H1 (cell line): ENCODE data around the gene AVP. TPM values are rescaled to one million over a fixed set of nuclear protein-coding genes. Genes with fewer than 3 reads are reported as not detected.

ENCODE experiments used
- CTCF ChIA-PET: fragments of 300-600 bp; sonication (Branson Sonifier 250); formaldehyde crosslinking; loops from one replicate; lab custom pipeline; 2021; ENCODE audit not compliant: partially characterized antibody; lab: Charles Lee
- POLR2A ChIA-PET: fragments of 300-600 bp; sonication (Branson Sonifier 250); formaldehyde crosslinking; loops from one replicate; lab custom pipeline; 2021; ENCODE audit warnings: inconsistent platforms; ENCODE audit not compliant: partially characterized antibody; lab: Charles Lee
- DNase-seq, 2 experiments: peaks; one replicate each; pipeline versions ENCODE4 v3.0.0 to v3.0.0-alpha.2; 2010 to 2022; ENCODE audit warnings: low spot score in 2 of 2, low read depth in 1 of 2, mixed read lengths in 1 of 2
- FAIRE-seq: peaks from 2 replicates; lab custom pipeline; 2011; peaks lifted over from hg19 to GRCh38; lab: Jason Lieb, UNC
- H2AFZ ChIP-seq: 2 replicates; pipeline ENCODE4 v1.8.1; 2012; ENCODE audit warnings: low read length, inconsistent platforms
- H2AK5ac ChIP-seq: 2 replicates; pipeline ENCODE4 v1.6.1; 2013; ENCODE audit warnings: low read depth, low read length
- H2BK120ac ChIP-seq: replicated peaks from 2 replicates; pipeline ENCODE3; 2013; ENCODE audit warnings: low read depth, low read length, inconsistent platforms
- H2BK12ac ChIP-seq: 2 replicates; pipeline ENCODE4 v1.6.1; 2013; ENCODE audit warnings: low read depth, low read length
- H2BK15ac ChIP-seq: 2 replicates; pipeline ENCODE4 v1.6.1; 2013; ENCODE audit warnings: low read length
- H2BK20ac ChIP-seq: 2 replicates; pipeline ENCODE4 v1.6.1; 2013; ENCODE audit warnings: low read length
- H2BK5ac ChIP-seq: 2 replicates; pipeline ENCODE4 v1.6.1; 2013; ENCODE audit warnings: low read depth, low read length
- H3K14ac ChIP-seq: 2 replicates; pipeline ENCODE4 v1.6.1; 2013; ENCODE audit warnings: inconsistent platforms; ENCODE audit not compliant: insufficient read length
- H3K18ac ChIP-seq: 2 replicates; pipeline ENCODE4 v1.6.1; 2013; ENCODE audit warnings: low read length; ENCODE audit errors: extremely low read depth
- H3K23ac ChIP-seq: 2 replicates; pipeline ENCODE4 v1.6.1; 2013; ENCODE audit warnings: inconsistent platforms; ENCODE audit not compliant: insufficient read length
- H3K23me2 ChIP-seq: 2 replicates; pipeline ENCODE4 v1.6.1; 2013; ENCODE audit warnings: low read depth, low read length
- H3K27ac ChIP-seq: 2 replicates; pipeline ENCODE4 v1.6.1; 2011; ENCODE audit warnings: low read depth, low read length, inconsistent platforms
- H3K27me3 ChIP-seq, 4 experiments: replicated peaks in 1 of 4; 1 replicate in 1 of 4; 2 replicates in 3 of 4; pipeline versions ENCODE4 v1.6.1 to v1.8.1; 2011 to 2013; ENCODE audit warnings: low read length in 3 of 4, mild to moderate bottlenecking in 3 of 4, inconsistent platforms in 2 of 4, mixed read lengths in 2 of 4, moderate library complexity in 1 of 4; ENCODE audit not compliant: control insufficient read depth in 3 of 4, insufficient read depth in 3 of 4; ENCODE audit errors: extremely low read depth in 1 of 4
- H3K36me3 ChIP-seq, 4 experiments: 2 replicates each; pipeline versions ENCODE4 v1.6.1 to v1.8.1; 2011 to 2013; ENCODE audit warnings: mild to moderate bottlenecking in 4 of 4, low read length in 3 of 4, moderate library complexity in 2 of 4, control low read depth in 1 of 4, inconsistent platforms in 1 of 4; ENCODE audit not compliant: insufficient read depth in 4 of 4, control insufficient read depth in 2 of 4
- H3K4ac ChIP-seq: replicated peaks from 2 replicates; pipeline ENCODE3; 2013; ENCODE audit warnings: low read length, low read depth, mixed read lengths, inconsistent platforms; ENCODE audit not compliant: insufficient read length
- H3K4me1 ChIP-seq, 4 experiments: replicated peaks in 1 of 4; 1 replicate in 1 of 4; 2 replicates in 3 of 4; pipeline versions ENCODE4 v1.6.1 to v1.8.1; 2011 to 2013; ENCODE audit warnings: low read length in 3 of 4, inconsistent platforms in 2 of 4, mixed read lengths in 1 of 4; ENCODE audit not compliant: insufficient read depth in 4 of 4, control insufficient read depth in 3 of 4
- H3K4me2 ChIP-seq, 2 experiments: 2 replicates each; pipeline versions ENCODE4 v1.6.1 to v1.8.1; 2011 to 2013; ENCODE audit warnings: low read depth in 2 of 2, low read length in 2 of 2, control low read depth in 1 of 2, inconsistent platforms in 1 of 2, mild to moderate bottlenecking in 1 of 2; ENCODE audit not compliant: insufficient read depth in 1 of 2
- H3K4me3 ChIP-seq, 4 experiments: fragments of 200-600, 300-600 bp in 1 of 4; sonication (generic), shearing (Covaris generic), sonication (Bioruptor Twin) in 1 of 4; 2 replicates each; pipeline versions ENCODE4 v1.5.1 to v1.8.1; 2011 to 2016; ENCODE audit warnings: low read length in 4 of 4, low read depth in 3 of 4, control low read depth in 2 of 4, inconsistent platforms in 2 of 4, mild to moderate bottlenecking in 2 of 4, mixed read lengths in 1 of 4, moderate library complexity in 1 of 4; ENCODE audit not compliant: insufficient read depth in 2 of 4; ENCODE audit errors: extremely low read depth in 1 of 4
- H3K56ac ChIP-seq: replicated peaks from 2 replicates; pipeline ENCODE3; 2013; ENCODE audit warnings: low read depth, mild to moderate bottlenecking, mixed read lengths, low read length, inconsistent platforms; ENCODE audit not compliant: insufficient read length
- H3K79me1 ChIP-seq: 2 replicates; pipeline ENCODE4 v1.6.1; 2013; ENCODE audit warnings: low read depth, low read length, control low read depth
- H3K79me2 ChIP-seq, 2 experiments: 2 replicates each; pipeline versions ENCODE4 v1.6.1 to v1.8.1; 2012 to 2013; ENCODE audit warnings: low read length in 2 of 2, mild to moderate bottlenecking in 2 of 2, inconsistent platforms in 1 of 2; ENCODE audit not compliant: insufficient read depth in 2 of 2, control insufficient read depth in 1 of 2
- H3K9ac ChIP-seq, 4 experiments: replicated peaks in 1 of 4; 1 replicate in 1 of 4; 2 replicates in 3 of 4; pipeline versions ENCODE4 v1.6.1 to v1.8.1; 2011 to 2013; ENCODE audit warnings: low read depth in 3 of 4, low read length in 3 of 4, control low read depth in 2 of 4, mild to moderate bottlenecking in 2 of 4, moderate library complexity in 2 of 4, inconsistent platforms in 1 of 4; ENCODE audit errors: extremely low read depth in 1 of 4
- H3K9me3 ChIP-seq, 2 experiments: 2 replicates each; pipeline versions ENCODE4 v1.6.1 to v1.8.1; 2012 to 2013; ENCODE audit warnings: mild to moderate bottlenecking in 2 of 2, moderate library complexity in 2 of 2, control low read depth in 1 of 2, inconsistent platforms in 1 of 2, low read depth in 1 of 2, low read length in 1 of 2, mixed read lengths in 1 of 2; ENCODE audit not compliant: insufficient read depth in 2 of 2
- H4K20me1 ChIP-seq, 2 experiments: replicated peaks in 1 of 2; 2 replicates each; pipeline versions ENCODE3 to v1.8.1; 2011 to 2013; ENCODE audit warnings: inconsistent platforms in 2 of 2, low read length in 2 of 2, mild to moderate bottlenecking in 1 of 2; ENCODE audit not compliant: insufficient read depth in 2 of 2, control insufficient read depth in 1 of 2
- H4K5ac ChIP-seq: 2 replicates; pipeline ENCODE4 v1.6.1; 2013; ENCODE audit warnings: low read length, low read depth, mixed read lengths, inconsistent platforms; ENCODE audit not compliant: insufficient read length
- H4K8ac ChIP-seq: 2 replicates; pipeline ENCODE4 v1.8.0; 2013; ENCODE audit warnings: mild to moderate bottlenecking, moderate library complexity, low read length, inconsistent platforms; ENCODE audit not compliant: insufficient read depth; ENCODE audit errors: extremely low read depth
- H4K91ac ChIP-seq: replicated peaks from 2 replicates; pipeline ENCODE3; 2013; ENCODE audit warnings: low read length, mixed read lengths, inconsistent platforms; ENCODE audit not compliant: insufficient read length
- CTCF ChIP-seq, 3 experiments: IDR thresholded peaks; 1 replicate in 2 of 3; 2 replicates in 1 of 3; pipeline versions ENCODE4 v1.5.1 to v1.6.1; 2011; ENCODE audit warnings: low read length in 3 of 3, mild to moderate bottlenecking in 3 of 3, inconsistent platforms in 2 of 3, low read depth in 1 of 3, moderate library complexity in 1 of 3; ENCODE audit not compliant: insufficient read depth in 1 of 3; ENCODE audit errors: control extremely low read depth in 1 of 3
- MAFK ChIP-seq: IDR thresholded peaks from 2 replicates; pipeline ENCODE4 v1.6.1; 2012; ENCODE audit warnings: low read depth, mild to moderate bottlenecking, improper control_type of control experiment, low read length
- SAP30 ChIP-seq: fragments of 300-600 bp; sonication (generic); IDR thresholded peaks from 2 replicates; pipeline ENCODE4 v1.7.1; 2012; ENCODE audit warnings: low read length, moderate library complexity, mild to moderate bottlenecking, inconsistent platforms; ENCODE audit not compliant: insufficient read depth, insufficient replicate concordance
- TAF7 ChIP-seq: optimal IDR thresholded peaks from 2 replicates; pipeline ENCODE3; 2011; ENCODE audit warnings: low read depth, mild to moderate bottlenecking, inconsistent platforms, low read length, moderate library complexity, borderline replicate concordance
- USF2 ChIP-seq: IDR thresholded peaks from 2 replicates; pipeline ENCODE4 v1.6.1; 2011; ENCODE audit warnings: low read length, improper control_type of control experiment
- WGBS, 2 experiments: shearing (Covaris generic) in 1 of 2; methylation state at CpG; one replicate each; pipeline versions ENCODE4 v1.1.6 to v1.1.7; 2013 to 2015; ENCODE audit warnings: low lambda C conversion rate in 2 of 2, mixed read lengths in 2 of 2, inconsistent platforms in 1 of 2, low coverage in 1 of 2, missing lambda C conversion rate in 1 of 2; ENCODE audit not compliant: insufficient replicate concordance in 2 of 2, insufficient coverage in 1 of 2, insufficient read length in 1 of 2; ENCODE audit errors: extremely low coverage in 1 of 2, missing lambda C conversion rate in 1 of 2; 5-methylcytosine and 5-hydroxymethylcytosine counted together
- polyA plus RNA-seq, 7 experiments: library from polyadenylated mRNA; depleted of rRNA in 3 of 7; stranded (reverse) in 5 of 7; unstranded in 2 of 7; fragments of >200 nt in 5 of 7; fragments of 200-250 nt in 2 of 7; gene quantifications; 1 replicate in 5 of 7; 2 replicates in 1 of 7; 4 replicates in 1 of 7; pipeline versions ENCODE4 v1.2.1 to v1.2.3, GENCODE V29; 2011 to 2013; ENCODE audit warnings: missing spikeins in 2 of 7, mixed read lengths in 2 of 7
- total RNA-seq: library from RNA; stranded (reverse); fragmentation: NEBNext Ultra II Directional; extraction: Animal tissue kit (Norgen Biotek cat#: 25700); gene quantifications from 2 replicates; pipeline ENCODE4 v1.2.1, GENCODE V29; 2021

AVP gene
- total and polyA plus RNA-seq, 2 of the 8 experiments (the other 6 are each of a cell fraction or from before 2014, with no cell fraction given) = 0.18 TPM; not detected in 1

- Histone ChIP-seq H2AK5ac (no peak within 1 kb of the TSS), H3K9ac (peak within 1 kb of the TSS; percentile 64 to 91 (median 82)), H3K14ac (no peak within 1 kb of the TSS), H3K36me3 (peaks cover 9 to 23% (median 21%) of the 10 kb centered on the region in 4 experiments; a peak in 7 of 8 replicates), H2BK20ac (peak within 1 kb of the TSS; percentile 6; the same call in 1 of the 2 replicates), H3K79me2 (peaks cover 0 to 6% of the 10 kb centered on the region in 2 experiments; a peak in 1 of 4 replicates), H2BK5ac (peak within 1 kb of the TSS; percentile 82), H2BK120ac (peak within 1 kb of the TSS; percentile 19), H3K27ac (peak within 1 kb of the TSS; percentile 67), H3K18ac (peak within 1 kb of the TSS; percentile 94), H3K23ac (no peak within 1 kb of the TSS), H3K56ac (peak within 1 kb of the TSS; percentile 83), H4K20me1 (no peaks in the 10 kb centered on the region), H3K4ac (peak within 1 kb of the TSS; percentile 42), H2BK12ac (0 out of 2 replicates have a peak within 1 kb of the TSS, but pooled peaks have one; percentile 50), H4K91ac (peak within 1 kb of the TSS; percentile 87), H2AFZ (peak within 1 kb of the TSS; percentile 13; the same call in 1 of the 2 replicates), H3K23me2 (peaks cover 8% of the 10 kb centered on the region), H4K5ac (peak within 1 kb of the TSS; percentile 92), H4K8ac (peak within 1 kb of the TSS; percentile 96), H3K4me2 (peak within 1 kb of the TSS; percentile 68 to 78), H3K4me3 (peak within 1 kb of the TSS; percentile 81 to 99 (median 88)), H2BK15ac (0 out of 2 replicates have a peak within 1 kb of the TSS, but pooled peaks have one; percentile 61), H3K4me1 (peaks cover 2 to 12% (median 9%) of the 10 kb centered on the region in 4 experiments; a peak in 6 of 7 replicates), H3K27me3 (no peaks in the 10 kb centered on the region), H3K79me1 (peaks cover 5% of the 10 kb centered on the region), H3K9me3 (no peaks in the 10 kb centered on the region)
- FAIRE-seq (no peak), DNase-seq (peak; percentile 63 to 92)
- ChIA-PET CTCF (interaction anchor here (0.6 kb wide), 1 partner anchor 139 kb away, joined by 4 read pairs; no protein-coding TSS in a partner anchor), POLR2A (interaction anchor here (0.7 to 1.8 kb wide), 10 partner anchors 13 to 393 kb away, joined by 3 to 6 read pairs (median 4); partner anchors contain the start of genes ITPA, NOP56 and OXT)
- 1% methylated on average over 42 of the region's 104 CpGs; no CpG with 5 or more reads in 1 of the 2 experiments for WGBS, 2 experiments
- TF ChIP-seq CTCF (IDR thresholded peaks at IDR 0.05; ENCODE audit: control extremely low read depth in 1 of 3, insufficient read depth in 1 of 3, low read depth in 1 of 3, low read length in 3 of 3) (no peak), TAF7 (peak; percentile 71), USF2 (no peak), SAP30 (no peak), MAFK (no peak)
These were observed 38.5 kb downstream of the AVP start, which contains the start of gene MRPS26 for GRCh38 chr20:3045816-3046676. Gene MRPS26 (plus strand): TSS chr20:3046052. CDS start chr20:3046069, 17 bp downstream.
